Measurements from ENCODE around the gene PTGES3. TPM values are rescaled to one million over a fixed set of nuclear protein-coding genes. Genes with fewer than 3 reads are reported as not detected.

Gene PTGES3
- total RNA-seq, 1 experiment from 2014 or later: 394 TPM

DNA sequence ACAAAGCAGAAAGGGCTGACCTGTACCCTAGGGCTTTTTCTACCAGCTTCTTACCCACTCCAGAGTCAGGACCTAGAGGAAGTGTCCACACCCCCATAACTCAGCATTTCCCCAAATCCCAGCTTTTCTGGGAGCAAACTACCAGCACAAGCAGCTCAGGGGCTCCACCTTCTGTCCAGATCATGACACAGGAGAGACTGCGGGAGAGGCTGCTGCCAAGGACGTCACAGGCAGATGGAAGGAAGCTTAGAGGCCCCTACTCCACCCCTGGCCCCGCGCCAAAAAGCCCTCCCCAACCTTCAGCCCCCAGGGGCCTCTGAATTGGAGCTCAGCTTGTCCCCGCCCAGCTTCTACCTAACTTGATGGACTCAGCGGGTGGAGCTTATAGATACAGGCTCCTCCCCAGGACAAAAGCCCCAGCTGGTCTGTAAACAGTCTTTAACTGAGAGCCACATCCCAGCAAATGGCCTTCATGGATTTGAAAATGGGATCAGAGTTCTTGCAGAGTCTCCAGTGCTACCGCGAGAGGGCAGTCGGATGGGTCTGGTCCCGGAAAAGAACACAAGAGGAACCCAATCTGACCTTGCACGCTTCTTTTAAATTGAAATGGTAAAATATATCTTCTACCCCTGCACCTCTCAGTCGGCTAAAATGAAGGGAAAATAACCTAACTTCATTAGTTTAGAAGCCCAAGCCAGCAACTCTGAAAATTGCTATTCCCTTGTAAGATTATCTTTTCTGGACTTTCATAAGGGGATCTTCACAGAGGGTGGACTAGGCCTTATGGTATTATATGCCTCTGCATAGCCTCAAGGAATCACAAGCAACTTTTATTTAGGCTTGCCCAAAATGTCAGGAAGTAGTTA lies 51.2 kb downstream of the PTGES3 start (continued):
- TF ChIP-seq OVOL2 (CRISPR knock-in tag; IDR thresholded peaks at IDR 0.05; ENCODE audit: borderline replicate concordance) (no peak), MXD4 (CRISPR knock-in tag; IDR thresholded peaks at IDR 0.05; ENCODE audit: borderline replicate concordance) (no peak), AFF4 (CRISPR knock-in tag; IDR thresholded peaks at IDR 0.05; ENCODE audit: borderline replicate concordance) (no peak), TEAD1 (CRISPR knock-in tag; IDR thresholded peaks at IDR 0.05) (peak; percentile 9), ZNF416 (CRISPR knock-in tag; IDR thresholded peaks at IDR 0.05) (peak; percentile 54; the same call in 1 of the 2 replicates), TP53 (CRISPR knock-in tag; IDR thresholded peaks at IDR 0.05) (no peak), CREB1 (CRISPR knock-in tag; IDR thresholded peaks at IDR 0.05) (no peak), MYBL2 (CRISPR knock-in tag; IDR thresholded peaks at IDR 0.05) (no peak), AR (CRISPR knock-in tag; IDR thresholded peaks at IDR 0.05) (no peak), PRRX2 (CRISPR knock-in tag; IDR thresholded peaks at IDR 0.05) (peak; percentile 24; the same call in 1 of the 2 replicates), ATF3 (CRISPR knock-in tag; conservative IDR thresholded peaks at IDR 0.05) (no peak)
- TF ChIP-seq, protein P1, sequence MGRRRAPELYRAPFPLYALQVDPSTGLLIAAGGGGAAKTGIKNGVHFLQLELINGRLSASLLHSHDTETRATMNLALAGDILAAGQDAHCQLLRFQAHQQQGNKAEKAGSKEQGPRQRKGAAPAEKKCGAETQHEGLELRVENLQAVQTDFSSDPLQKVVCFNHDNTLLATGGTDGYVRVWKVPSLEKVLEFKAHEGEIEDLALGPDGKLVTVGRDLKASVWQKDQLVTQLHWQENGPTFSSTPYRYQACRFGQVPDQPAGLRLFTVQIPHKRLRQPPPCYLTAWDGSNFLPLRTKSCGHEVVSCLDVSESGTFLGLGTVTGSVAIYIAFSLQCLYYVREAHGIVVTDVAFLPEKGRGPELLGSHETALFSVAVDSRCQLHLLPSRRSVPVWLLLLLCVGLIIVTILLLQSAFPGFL (CRISPR knock-in tag; IDR thresholded peaks at IDR 0.05; ENCODE audit: borderline replicate concordance): no peak
- TF ChIP-seq, protein P2, sequence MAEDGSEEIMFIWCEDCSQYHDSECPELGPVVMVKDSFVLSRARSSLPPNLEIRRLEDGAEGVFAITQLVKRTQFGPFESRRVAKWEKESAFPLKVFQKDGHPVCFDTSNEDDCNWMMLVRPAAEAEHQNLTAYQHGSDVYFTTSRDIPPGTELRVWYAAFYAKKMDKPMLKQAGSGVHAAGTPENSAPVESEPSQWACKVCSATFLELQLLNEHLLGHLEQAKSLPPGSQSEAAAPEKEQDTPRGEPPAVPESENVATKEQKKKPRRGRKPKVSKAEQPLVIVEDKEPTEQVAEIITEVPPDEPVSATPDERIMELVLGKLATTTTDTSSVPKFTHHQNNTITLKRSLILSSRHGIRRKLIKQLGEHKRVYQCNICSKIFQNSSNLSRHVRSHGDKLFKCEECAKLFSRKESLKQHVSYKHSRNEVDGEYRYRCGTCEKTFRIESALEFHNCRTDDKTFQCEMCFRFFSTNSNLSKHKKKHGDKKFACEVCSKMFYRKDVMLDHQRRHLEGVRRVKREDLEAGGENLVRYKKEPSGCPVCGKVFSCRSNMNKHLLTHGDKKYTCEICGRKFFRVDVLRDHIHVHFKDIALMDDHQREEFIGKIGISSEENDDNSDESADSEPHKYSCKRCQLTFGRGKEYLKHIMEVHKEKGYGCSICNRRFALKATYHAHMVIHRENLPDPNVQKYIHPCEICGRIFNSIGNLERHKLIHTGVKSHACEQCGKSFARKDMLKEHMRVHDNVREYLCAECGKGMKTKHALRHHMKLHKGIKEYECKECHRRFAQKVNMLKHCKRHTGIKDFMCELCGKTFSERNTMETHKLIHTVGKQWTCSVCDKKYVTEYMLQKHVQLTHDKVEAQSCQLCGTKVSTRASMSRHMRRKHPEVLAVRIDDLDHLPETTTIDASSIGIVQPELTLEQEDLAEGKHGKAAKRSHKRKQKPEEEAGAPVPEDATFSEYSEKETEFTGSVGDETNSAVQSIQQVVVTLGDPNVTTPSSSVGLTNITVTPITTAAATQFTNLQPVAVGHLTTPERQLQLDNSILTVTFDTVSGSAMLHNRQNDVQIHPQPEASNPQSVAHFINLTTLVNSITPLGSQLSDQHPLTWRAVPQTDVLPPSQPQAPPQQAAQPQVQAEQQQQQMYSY (CRISPR knock-in tag; IDR thresholded peaks at IDR 0.05): no peak
- TF ChIP-seq, protein P3, sequence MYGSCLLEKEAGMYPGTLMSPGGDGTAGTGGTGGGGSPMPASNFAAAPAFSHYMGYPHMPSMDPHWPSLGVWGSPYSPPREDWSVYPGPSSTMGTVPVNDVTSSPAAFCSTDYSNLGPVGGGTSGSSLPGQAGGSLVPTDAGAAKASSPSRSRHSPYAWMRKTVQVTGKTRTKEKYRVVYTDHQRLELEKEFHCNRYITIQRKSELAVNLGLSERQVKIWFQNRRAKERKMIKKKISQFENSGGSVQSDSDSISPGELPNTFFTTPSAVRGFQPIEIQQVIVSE (CRISPR knock-in tag; IDR thresholded peaks at IDR 0.05; ENCODE audit: borderline replicate concordance): no peak
- TF ChIP-seq, protein P4, sequence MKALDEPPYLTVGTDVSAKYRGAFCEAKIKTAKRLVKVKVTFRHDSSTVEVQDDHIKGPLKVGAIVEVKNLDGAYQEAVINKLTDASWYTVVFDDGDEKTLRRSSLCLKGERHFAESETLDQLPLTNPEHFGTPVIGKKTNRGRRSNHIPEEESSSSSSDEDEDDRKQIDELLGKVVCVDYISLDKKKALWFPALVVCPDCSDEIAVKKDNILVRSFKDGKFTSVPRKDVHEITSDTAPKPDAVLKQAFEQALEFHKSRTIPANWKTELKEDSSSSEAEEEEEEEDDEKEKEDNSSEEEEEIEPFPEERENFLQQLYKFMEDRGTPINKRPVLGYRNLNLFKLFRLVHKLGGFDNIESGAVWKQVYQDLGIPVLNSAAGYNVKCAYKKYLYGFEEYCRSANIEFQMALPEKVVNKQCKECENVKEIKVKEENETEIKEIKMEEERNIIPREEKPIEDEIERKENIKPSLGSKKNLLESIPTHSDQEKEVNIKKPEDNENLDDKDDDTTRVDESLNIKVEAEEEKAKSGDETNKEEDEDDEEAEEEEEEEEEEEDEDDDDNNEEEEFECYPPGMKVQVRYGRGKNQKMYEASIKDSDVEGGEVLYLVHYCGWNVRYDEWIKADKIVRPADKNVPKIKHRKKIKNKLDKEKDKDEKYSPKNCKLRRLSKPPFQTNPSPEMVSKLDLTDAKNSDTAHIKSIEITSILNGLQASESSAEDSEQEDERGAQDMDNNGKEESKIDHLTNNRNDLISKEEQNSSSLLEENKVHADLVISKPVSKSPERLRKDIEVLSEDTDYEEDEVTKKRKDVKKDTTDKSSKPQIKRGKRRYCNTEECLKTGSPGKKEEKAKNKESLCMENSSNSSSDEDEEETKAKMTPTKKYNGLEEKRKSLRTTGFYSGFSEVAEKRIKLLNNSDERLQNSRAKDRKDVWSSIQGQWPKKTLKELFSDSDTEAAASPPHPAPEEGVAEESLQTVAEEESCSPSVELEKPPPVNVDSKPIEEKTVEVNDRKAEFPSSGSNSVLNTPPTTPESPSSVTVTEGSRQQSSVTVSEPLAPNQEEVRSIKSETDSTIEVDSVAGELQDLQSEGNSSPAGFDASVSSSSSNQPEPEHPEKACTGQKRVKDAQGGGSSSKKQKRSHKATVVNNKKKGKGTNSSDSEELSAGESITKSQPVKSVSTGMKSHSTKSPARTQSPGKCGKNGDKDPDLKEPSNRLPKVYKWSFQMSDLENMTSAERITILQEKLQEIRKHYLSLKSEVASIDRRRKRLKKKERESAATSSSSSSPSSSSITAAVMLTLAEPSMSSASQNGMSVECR (CRISPR knock-in tag; IDR thresholded peaks at IDR 0.05; ENCODE audit: borderline replicate concordance): no peak
- TF ChIP-seq, protein P5, sequence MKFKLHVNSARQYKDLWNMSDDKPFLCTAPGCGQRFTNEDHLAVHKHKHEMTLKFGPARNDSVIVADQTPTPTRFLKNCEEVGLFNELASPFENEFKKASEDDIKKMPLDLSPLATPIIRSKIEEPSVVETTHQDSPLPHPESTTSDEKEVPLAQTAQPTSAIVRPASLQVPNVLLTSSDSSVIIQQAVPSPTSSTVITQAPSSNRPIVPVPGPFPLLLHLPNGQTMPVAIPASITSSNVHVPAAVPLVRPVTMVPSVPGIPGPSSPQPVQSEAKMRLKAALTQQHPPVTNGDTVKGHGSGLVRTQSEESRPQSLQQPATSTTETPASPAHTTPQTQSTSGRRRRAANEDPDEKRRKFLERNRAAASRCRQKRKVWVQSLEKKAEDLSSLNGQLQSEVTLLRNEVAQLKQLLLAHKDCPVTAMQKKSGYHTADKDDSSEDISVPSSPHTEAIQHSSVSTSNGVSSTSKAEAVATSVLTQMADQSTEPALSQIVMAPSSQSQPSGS (CRISPR knock-in tag; IDR thresholded peaks at IDR 0.05; ENCODE audit: borderline replicate concordance, low read depth): no peak
